Activated T-cell treated with anti-CD3 and anti-CD28 coated beads, Interleukin-2, amount 50 U/mL, for 72 hours (primary cell): ENCODE measurements around the gene NFATC1. TPM values are rescaled to one million over a fixed set of nuclear protein-coding genes. Genes with fewer than 3 reads are reported as not detected.

Experiments used
- ATAC-seq, 2 donors: fragments of 150-1000 bp; cut with Tn5 transposase; replicated peaks in 1 of 2; 2 replicates each; pipeline ENCODE4 v1.10.0; 2021; ENCODE audit warnings: moderate library complexity in 2 of 2, mild to moderate bottlenecking in 1 of 2
- DNase-seq, 2 donors: peaks; one replicate each; pipeline ENCODE4 v3.0.0; 2021 to 2022; ENCODE audit warnings: mixed read lengths in 1 of 2
- H3K27ac Mint-ChIP-seq: one replicate; pipeline ENCODE4 v1.8.0; 2022; ENCODE audit warnings: mild to moderate bottlenecking, moderate library complexity, mixed read lengths
- H3K27me3 Mint-ChIP-seq: one replicate; pipeline ENCODE4 v1.8.0; 2022; ENCODE audit warnings: low read depth, mixed read lengths
- H3K36me3 Mint-ChIP-seq, 2 donors: one replicate each; pipeline ENCODE4 v1.8.0; 2022; ENCODE audit warnings: mixed read lengths in 2 of 2, mild to moderate bottlenecking in 1 of 2; ENCODE audit not compliant: insufficient read depth in 2 of 2
- H3K4me1 Mint-ChIP-seq: one replicate; pipeline ENCODE4 v1.8.0; 2022; ENCODE audit warnings: low read depth, mixed read lengths
- H3K4me3 Mint-ChIP-seq, 2 donors: one replicate each; pipeline ENCODE4 v1.8.0; 2022; ENCODE audit warnings: mild to moderate bottlenecking in 2 of 2, mixed read lengths in 2 of 2, moderate library complexity in 2 of 2
- H3K9me3 Mint-ChIP-seq, 2 donors: one replicate each; pipeline ENCODE4 v1.8.0; 2022; ENCODE audit warnings: mixed read lengths in 2 of 2
- total RNA-seq, 2 donors: library from RNA; stranded (reverse); gene quantifications; one replicate each; pipeline ENCODE4 v1.2.3, GENCODE V29; 2022

Gene NFATC1
- total RNA-seq, 2 donors from 2014 or later = 70.4 to 86.0 TPM

DNA sequence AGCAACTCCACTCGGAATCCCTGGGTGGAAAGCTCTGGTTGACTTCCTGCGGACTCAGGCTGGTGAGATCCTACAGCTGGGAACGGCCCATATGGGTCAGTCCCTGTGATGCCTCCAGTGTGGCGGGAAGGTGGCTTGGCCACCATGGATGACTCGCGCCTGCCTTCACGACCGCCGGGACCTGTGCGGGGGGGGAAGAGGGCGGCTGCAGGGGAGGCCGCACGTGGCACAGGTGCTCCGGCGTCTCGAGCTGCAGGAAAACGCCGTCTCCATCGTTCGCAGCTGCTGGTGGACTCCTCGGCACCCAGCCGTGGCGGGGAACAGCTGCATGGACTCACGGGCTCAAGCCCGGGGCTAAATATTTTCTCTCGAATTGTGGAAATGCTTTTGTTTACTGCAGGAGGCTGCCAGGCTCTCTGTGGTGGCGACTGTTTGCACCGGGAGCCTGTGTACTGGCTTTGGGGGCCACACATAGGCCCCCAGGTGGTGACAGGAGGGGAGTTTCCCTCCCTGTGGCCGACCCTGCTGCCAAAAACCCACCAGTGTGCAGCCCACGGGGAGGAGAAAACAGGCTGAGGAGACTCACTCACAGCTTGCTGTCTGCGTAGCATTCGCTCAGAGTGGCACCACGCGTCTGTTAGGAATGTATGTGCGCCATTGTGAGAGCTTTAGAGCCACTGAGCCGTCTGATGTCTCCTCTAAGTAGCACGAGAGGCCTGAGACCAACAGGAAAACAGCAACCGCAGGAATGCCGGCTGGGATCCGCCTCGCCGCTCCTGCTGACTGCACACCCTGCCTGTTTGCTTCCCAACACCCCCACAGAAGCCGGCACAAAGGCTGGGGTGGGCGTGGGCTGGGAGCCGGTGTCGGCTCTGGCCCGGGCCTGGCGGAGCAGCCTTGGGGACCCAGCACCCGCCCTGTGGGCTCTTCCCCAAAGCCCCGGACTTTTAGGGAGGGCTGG, 89.2 kb downstream of the NFATC1 start:
- Mint-ChIP-seq H3K27me3 (no peaks in the 10 kb centered on the region), H3K4me3 (no peak overlapping the region), H3K4me1 (no peaks in the 10 kb centered on the region), H3K9me3 (no peaks in the 10 kb centered on the region), H3K36me3 (peaks cover 0 to 2% of the 10 kb centered on the region in 2 donors), H3K27ac (no peak overlapping the region)
- DNase-seq (no peak), ATAC-seq (no peak)

DNA sequence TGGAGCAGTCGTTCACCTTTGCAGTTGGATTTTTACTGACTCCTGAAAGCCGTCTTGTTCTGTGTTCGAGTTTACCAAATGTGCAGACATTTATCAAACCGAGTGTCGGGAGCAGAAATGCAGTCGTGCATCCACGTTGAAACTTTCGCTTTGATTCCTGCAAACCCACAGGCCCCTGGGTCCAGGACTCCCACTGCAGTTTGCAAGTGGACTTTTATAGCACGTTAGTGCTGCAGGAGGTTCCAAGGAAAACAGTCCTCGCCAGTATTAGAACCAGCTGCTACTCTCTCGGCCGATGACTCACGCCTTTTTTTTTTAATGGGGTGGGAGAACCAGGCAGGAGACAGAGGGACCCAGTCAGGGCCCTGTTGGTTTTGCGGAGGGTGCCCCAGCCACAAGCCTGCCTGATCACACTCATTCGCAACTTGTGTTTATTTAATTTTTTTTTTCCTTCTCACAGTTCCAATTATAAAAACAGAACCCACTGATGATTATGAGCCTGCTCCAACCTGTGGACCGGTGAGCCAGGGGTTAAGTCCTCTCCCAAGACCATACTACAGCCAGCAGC, 90.1 kb downstream of the NFATC1 start:
- peaks cover 0 to 2% of the 10 kb centered on the region in 2 donors for H3K36me3 Mint-ChIP-seq
- DNase-seq (no peak), ATAC-seq (no peak)
- no peak overlapping the region for H3K4me3 Mint-ChIP-seq
- H3K4me1 Mint-ChIP-seq = peaks cover 6% of the 10 kb centered on the region
- H3K9me3 Mint-ChIP-seq = no peaks in the 10 kb centered on the region
- no peak overlapping the region for H3K27ac Mint-ChIP-seq
- H3K27me3 Mint-ChIP-seq = no peaks in the 10 kb centered on the region

DNA sequence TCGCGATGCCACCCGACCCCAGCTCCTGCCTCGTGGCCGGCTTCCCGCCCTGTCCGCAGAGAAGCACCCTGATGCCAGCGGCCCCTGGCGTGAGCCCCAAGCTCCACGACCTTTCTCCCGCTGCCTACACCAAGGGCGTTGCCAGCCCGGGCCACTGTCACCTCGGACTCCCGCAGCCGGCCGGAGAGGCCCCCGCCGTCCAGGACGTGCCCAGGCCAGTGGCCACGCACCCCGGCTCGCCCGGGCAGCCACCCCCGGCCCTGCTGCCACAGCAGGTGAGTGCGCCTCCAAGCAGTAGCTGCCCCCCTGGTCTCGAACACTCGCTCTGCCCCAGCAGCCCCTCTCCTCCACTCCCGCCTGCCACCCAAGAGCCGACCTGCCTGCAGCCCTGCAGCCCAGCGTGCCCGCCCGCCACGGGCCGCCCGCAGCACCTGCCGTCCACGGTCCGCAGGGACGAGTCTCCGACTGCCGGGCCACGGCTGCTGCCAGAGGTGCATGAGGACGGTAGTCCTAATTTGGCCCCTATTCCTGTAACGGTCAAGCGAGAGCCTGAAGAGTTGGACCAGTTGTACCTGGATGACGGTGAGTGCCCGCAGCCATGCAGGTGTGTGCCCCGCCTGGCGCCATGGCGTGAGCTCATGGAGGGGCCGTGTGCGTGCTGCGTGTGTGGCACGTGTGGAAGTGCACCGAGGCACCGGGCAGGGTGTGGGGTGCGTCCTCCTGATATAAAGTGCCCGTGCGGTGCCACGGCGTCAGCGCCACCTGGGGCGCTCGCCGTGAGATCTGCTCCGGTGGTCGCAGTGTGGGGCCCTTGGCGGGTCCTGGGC, 90.8 kb downstream of the NFATC1 start:
- no peaks in the 10 kb centered on the region for H3K9me3 Mint-ChIP-seq
- H3K4me3 Mint-ChIP-seq = no peak overlapping the region
- H3K36me3 Mint-ChIP-seq = peaks cover 0 to 2% of the 10 kb centered on the region in 2 donors
- ATAC-seq (no peak), DNase-seq (no peak)
- H3K27me3 Mint-ChIP-seq = no peaks in the 10 kb centered on the region
- H3K27ac Mint-ChIP-seq = no peak overlapping the region
- H3K4me1 Mint-ChIP-seq = peaks cover 13% of the 10 kb centered on the region

DNA sequence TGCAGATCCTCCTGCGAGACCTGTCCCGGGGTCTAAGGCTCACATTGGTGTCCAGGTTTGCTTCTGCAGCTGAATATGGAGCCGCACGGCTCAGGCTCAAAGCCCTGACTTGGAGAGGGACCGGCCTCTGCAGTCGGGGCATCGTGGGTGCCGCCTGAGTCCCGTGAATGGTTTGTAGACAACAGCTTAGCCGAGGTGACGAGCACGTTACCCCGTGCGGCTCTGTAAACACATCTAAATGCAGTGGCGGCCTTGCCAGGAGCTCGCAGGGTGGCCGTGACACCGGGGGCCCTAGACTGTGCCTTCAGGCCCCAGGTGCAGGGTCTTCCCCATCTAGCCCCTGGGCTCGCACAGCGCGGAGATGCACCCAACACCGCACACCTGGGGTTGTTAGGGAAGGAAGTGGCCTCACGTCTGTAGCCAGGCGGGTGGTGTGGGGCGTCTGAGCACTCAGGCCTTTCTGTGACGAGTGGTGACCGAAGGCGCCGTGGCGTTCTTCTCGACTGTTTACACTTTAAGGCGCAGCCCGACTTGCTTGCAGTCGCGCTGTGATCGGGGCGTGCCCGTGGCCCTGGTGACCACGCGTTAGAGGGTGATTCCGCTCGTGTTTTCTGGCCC, 91.6 kb downstream of the NFATC1 start:
- ATAC-seq (no peak), DNase-seq (no peak)
- Mint-ChIP-seq H3K27me3 (no peaks in the 10 kb centered on the region), H3K4me1 (peaks cover 20% of the 10 kb centered on the region), H3K27ac (no peak overlapping the region), H3K9me3 (no peaks in the 10 kb centered on the region), H3K4me3 (no peak overlapping the region), H3K36me3 (peaks cover 0 to 9% of the 10 kb centered on the region in 2 donors)

DNA sequence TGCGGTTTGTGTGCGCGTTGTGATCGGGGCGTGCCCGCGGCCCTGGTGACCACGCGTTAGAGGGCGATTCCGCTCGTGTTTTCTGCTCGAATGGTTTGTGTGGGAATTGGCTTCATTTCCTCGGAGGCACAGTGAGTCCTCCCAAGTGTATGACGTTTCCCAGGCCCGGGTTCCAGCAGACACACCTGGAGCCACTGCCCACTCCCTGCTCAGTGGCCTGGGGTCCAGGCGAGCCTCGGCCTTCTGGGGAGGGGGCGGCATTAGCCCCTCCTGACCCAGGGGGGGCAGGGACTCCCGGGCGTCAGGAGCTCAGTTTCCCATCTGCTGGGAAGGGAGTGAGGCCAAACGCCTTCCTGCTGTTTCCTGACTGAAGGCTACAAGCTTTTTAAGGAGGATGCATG, 92.1 kb downstream of the NFATC1 start:
- Mint-ChIP-seq H3K4me1 (peaks cover 25% of the 10 kb centered on the region), H3K36me3 (peaks cover 0 to 12% of the 10 kb centered on the region in 2 donors), H3K27me3 (no peaks in the 10 kb centered on the region), H3K27ac (no peak overlapping the region), H3K9me3 (no peaks in the 10 kb centered on the region), H3K4me3 (no peak overlapping the region)
- DNase-seq = no peak
- no peak for ATAC-seq

DNA sequence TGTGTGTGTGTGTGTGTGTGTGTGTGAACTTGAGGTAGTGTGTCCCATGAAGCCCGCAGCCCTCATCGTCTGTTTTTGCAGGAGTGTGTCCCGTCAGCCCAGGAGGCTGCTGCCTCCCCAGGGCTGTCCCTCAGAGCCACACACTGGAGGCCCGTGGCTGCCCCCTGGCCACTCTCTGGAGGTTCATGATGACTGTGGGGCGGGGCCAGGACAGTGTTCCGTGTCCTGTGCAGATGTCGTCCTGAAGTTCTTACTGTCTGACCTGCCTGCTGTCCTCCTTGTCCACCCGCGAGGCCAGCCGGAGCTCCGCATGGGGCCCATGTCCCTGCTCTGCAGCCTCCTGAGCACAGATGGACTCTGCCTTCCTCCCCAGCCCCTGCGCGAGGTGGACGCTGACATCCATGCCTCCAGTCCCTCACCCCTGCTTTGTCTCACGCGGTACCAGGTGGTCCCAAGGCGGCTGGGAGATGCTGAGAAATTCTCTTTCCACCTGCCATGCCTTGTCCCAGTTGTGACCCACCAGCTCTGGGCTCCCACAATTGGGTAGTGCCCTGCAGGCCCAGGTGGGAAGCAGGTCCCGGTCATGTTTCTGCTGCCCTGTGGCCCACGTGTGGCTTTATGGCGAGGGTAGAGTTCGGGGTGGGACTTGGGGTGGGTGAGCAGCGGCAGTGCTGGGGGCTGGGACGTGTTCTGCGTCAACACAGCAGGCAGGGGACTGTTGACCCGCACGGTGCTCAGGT, 92.8 kb downstream of the NFATC1 start:
- ATAC-seq = no peak
- H3K27ac Mint-ChIP-seq = no peak overlapping the region
- no peaks in the 10 kb centered on the region for H3K27me3 Mint-ChIP-seq
- no peak for DNase-seq
- H3K4me3 Mint-ChIP-seq = no peak overlapping the region
- H3K4me1 Mint-ChIP-seq = peaks cover 26% of the 10 kb centered on the region
- no peaks in the 10 kb centered on the region for H3K9me3 Mint-ChIP-seq
- peaks cover 0 to 13% of the 10 kb centered on the region in 2 donors for H3K36me3 Mint-ChIP-seq

DNA sequence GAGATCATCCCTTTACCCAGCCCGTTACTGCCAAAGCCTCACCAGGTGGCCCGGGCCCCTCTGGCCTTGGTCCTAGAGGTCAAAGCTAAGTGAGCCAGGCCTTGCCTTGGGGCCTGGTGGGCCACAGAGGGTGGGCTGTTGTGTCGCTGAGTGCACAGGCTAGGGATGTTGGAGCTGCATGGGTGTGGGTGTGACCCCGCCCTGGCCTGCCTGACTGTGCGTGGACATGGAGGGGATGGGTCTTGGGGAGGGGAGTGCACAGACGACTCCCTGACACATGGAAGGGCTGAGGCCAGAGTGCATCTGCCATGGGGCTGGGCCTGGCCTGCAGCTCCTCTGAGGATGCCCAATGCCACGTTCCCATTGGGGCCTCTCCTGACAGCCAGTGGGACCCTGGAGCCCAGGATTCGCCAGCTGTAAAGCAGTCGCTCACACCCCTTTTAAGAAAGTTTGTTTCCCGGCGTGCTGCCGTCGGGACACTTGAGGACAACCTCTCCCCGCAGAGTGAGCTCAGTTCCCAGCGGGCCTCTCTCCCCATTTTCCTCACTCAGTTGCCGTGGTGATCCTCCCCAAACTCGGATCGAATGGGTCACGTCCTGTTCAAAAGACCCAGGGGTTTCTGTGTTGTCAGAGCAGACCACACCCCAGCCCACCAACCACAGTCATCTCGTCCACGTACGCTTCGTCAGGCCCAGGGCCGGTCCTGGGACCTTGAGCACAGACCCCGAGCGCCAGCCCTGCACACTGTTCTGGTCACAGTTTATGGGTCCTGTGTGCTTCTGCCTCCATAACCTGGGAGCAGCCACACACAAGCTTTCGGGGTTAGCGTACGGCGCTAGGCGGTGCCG, 93.5 kb downstream of the NFATC1 start:
- no peak for ATAC-seq
- Mint-ChIP-seq H3K27ac (no peak overlapping the region), H3K27me3 (no peaks in the 10 kb centered on the region), H3K9me3 (no peaks in the 10 kb centered on the region), H3K36me3 (peaks cover 0 to 13% of the 10 kb centered on the region in 2 donors), H3K4me1 (peaks cover 26% of the 10 kb centered on the region), H3K4me3 (no peak overlapping the region)
- DNase-seq = no peak

DNA sequence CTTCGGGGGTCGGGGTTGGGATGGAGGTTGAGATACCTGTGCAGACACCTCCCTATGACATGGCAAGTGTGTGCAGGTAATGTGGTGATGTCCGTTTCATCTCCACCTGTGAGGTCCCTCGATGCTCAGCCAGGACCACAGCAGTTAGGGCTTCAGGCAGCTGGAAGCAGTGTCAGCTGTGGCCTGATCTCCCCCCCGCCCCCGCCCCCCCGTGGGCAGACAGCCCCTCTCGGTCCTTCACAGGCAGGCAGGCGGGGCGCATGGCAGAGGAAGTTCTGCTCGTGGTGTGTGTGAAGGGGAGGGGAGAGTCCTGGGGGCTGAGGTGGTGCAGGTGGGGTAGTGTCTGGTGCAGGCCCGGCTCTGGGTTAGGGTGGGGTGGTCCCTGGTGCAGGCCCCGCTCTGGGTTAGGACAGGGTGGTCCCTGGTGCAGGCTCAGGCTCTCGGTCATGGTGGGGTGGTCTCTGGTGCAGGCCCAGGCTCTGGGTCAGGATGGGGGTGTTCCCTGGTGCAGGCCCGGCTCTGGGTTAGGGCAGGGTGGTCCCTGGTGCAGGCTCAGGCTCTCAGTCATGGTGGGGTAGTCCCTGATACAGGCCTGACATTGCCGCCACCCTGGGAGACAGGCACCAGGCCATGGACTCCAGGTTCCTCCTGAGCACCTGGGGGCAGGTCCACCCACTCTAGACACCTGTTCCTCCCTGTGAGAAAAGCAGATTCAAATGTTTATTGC, 94.3 kb downstream of the NFATC1 start:
- no peak for DNase-seq
- H3K9me3 Mint-ChIP-seq = no peaks in the 10 kb centered on the region
- H3K27ac Mint-ChIP-seq = no peak overlapping the region
- peak in 1 of 2 donors; percentile 10 for ATAC-seq
- H3K27me3 Mint-ChIP-seq = no peaks in the 10 kb centered on the region
- H3K4me3 Mint-ChIP-seq = no peak overlapping the region
- peaks cover 26% of the 10 kb centered on the region for H3K4me1 Mint-ChIP-seq
- peaks cover 0 to 15% of the 10 kb centered on the region in 2 donors for H3K36me3 Mint-ChIP-seq

DNA sequence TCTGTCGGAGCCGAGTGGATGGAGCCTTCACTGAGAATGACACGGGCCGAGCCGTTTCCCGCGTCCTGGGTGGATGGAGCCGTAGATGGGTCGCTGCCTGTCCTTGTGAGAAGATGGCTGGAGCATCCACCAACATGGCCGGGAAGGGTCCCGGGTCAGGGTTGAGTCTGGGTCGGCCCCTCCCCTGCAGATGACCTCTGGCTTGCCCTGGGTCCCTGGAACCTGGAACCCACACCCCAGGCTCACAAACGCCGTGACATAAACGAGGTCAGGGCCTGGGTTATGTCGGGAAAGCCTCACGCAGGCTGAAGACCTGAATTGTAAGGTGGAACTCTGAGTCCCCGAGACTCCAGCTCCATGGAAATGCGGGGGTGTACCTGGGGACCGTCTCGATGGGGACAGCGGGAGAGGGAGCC, 94.9 kb downstream of the NFATC1 start:
- Mint-ChIP-seq H3K27ac (peak overlapping the region; percentile 72), H3K27me3 (no peaks in the 10 kb centered on the region), H3K4me1 (peaks cover 26% of the 10 kb centered on the region), H3K9me3 (peaks cover 0 to 3% of the 10 kb centered on the region in 2 donors), H3K36me3 (peaks cover 3 to 19% of the 10 kb centered on the region in 2 donors), H3K4me3 (no peak overlapping the region)
- no peak for DNase-seq
- no peak for ATAC-seq

DNA sequence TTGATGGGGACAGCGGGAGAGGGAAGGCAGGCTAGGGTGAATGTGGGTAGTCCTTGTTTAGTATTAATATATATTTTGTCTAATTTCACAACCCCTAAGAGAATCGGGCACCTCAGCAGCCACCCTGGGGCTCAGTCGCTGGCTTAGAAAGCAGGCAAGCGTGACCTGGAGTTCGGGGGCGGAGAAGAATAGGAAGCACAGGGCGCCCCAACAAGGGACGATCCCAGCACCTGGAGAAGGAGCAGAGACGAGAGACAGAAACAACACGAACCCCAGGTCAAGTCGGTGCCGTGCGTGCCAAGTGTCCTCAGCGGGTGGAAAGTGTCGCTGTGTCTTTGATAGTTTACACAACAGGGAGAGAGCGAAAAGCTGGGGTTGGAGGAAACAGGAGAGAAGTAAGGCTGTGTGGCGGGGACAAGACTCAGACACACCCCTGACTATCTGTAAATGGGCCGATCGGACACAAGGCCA, 95.4 kb downstream of the NFATC1 start:
- DNase-seq (no peak), ATAC-seq (peak in 1 of 2 donors; percentile 5)
- peak overlapping the region; percentile 1 to 35 for H3K4me3 Mint-ChIP-seq
- H3K27ac Mint-ChIP-seq = peak overlapping the region; percentile 72
- H3K9me3 Mint-ChIP-seq = peaks cover 0 to 3% of the 10 kb centered on the region in 2 donors
- no peaks in the 10 kb centered on the region for H3K27me3 Mint-ChIP-seq
- peaks cover 28% of the 10 kb centered on the region for H3K4me1 Mint-ChIP-seq
- peaks cover 3 to 20% of the 10 kb centered on the region in 2 donors for H3K36me3 Mint-ChIP-seq

DNA sequence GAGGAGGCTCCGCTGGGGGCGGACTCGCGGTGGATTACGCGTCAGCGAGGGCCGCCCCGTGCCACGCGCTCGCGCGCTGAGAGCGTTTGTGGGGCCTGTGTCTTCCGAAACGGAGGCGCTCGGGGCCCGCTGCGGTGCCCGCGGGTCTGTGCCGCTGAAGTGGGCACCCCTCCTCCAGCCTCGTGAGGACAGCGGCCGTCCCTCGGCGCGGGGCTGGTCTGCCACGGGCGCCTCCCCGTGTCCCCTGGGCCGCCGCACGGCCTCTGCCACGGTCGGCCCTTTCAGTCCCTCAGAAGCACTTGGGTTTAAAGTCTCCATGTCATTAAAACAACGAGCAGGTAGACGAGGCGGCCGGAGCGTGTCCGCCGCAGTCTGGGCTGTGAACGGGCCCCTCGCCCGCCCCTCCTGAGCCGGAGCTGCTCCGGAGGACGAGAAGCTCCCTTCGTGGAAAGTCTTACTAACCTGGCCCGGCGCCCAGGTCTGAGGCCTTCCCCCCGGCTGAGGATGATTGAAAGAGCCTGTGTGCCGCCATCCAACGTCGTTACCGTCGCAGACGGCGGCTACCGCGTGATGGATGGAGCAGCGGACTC, 97.6 kb downstream of the NFATC1 start:
- no peak for ATAC-seq
- H3K36me3 Mint-ChIP-seq = peaks cover 18 to 38% of the 10 kb centered on the region in 2 donors
- no peak overlapping the region for H3K4me3 Mint-ChIP-seq
- no peak overlapping the region for H3K27ac Mint-ChIP-seq
- no peaks in the 10 kb centered on the region for H3K27me3 Mint-ChIP-seq
- DNase-seq = no peak
- peaks cover 32% of the 10 kb centered on the region for H3K4me1 Mint-ChIP-seq
- peaks cover 4 to 6% of the 10 kb centered on the region in 2 donors for H3K9me3 Mint-ChIP-seq
